GM12872 (cell line): ENCODE data around the gene BRICD5.

Source experiments
- CTCF ChIP-seq: IDR thresholded peaks from 3 replicates; pipeline ENCODE4 v1.5.1; 2011; ENCODE audit warnings: low read depth, mild to moderate bottlenecking, low read length, moderate library complexity; ENCODE audit not compliant: insufficient read depth

BRICD5 gene

GRCh38 chr16:2197765-2198164 is 12.9 kb downstream of the BRICD5 start:
- no peak for TF ChIP-seq CTCF

- TF ChIP-seq CTCF = no peak
Observed at GRCh38 chr16:2196981-2197511, 13.6 kb downstream of the BRICD5 start.

- no peak for TF ChIP-seq CTCF
Observed at GRCh38 chr16:2196162-2196980, 14.3 kb downstream of the BRICD5 start, which contains the start of gene CASKIN1. Gene CASKIN1 (minus strand): TSS chr16:2196605. CDS start chr16:2196432, 173 bp downstream.

- no peak for TF ChIP-seq CTCF
Observed at GRCh38 chr16:2195322-2196161, 15.1 kb downstream of the BRICD5 start.

- TF ChIP-seq CTCF = peak; percentile 67
Observed at GRCh38 chr16:2194852-2195321, 15.8 kb downstream of the BRICD5 start.

GRCh38 chr16:2194166-2194834 is 16.4 kb downstream of the BRICD5 start:
- TF ChIP-seq CTCF = no peak

GRCh38 chr16:2191446-2191706 is 19.3 kb downstream of the BRICD5 start:
- no peak for TF ChIP-seq CTCF
